ENCODE results near the gene ENTPD2. TPM values are rescaled to one million over a fixed set of nuclear protein-coding genes. Genes with fewer than 3 reads are reported as not detected.

The ENTPD2 gene
- total RNA-seq, 6 donors from 2014 or later, result 0.34 to 0.98 (median 0.55) TPM; not detected in 2

DNA sequence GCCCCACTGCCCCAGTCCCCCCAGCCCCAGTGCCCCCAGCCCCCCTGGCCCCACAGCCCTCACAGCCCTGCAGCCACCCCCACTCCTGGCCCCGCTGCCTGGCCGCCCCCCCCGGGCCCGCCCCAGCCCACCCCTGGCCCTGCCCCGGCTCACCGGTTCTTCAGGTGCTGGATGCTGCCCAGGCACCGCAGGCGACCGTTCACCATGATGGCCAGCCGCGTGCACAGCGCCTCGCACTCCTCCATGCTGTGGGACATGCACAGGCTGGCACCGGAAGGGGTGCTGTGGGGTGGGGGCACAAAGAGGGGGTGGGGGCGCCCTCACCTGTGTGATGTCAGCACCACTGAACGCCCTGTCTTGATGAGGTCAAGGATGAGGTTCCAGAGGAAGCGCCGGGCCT lies 44.6 kb downstream of the ENTPD2 start:
- Histone ChIP-seq H3K27ac (no peak overlapping the region), H3K4me1 (peaks cover 0 to 10% (median 9%) of the 10 kb centered on the region in 4 donors), H3K9me3 (no peaks in the 10 kb centered on the region), H3K27me3 (no peaks in the 10 kb centered on the region), H3K4me3 (no peak overlapping the region), H3K36me3 (peaks cover 0 to 46% (median 25%) of the 10 kb centered on the region in 4 donors)
- ATAC-seq (ENCODE audit: low FRiP score in 2 of 2) (no peak), DNase-seq (peak in 1 of 2 donors; percentile 62)
- 90% methylated on average over 3 of the region's 18 CpGs; no CpG with 5 or more reads in 1 of the 2 donors for WGBS, 2 donors
- TF ChIP-seq, protein P1, sequence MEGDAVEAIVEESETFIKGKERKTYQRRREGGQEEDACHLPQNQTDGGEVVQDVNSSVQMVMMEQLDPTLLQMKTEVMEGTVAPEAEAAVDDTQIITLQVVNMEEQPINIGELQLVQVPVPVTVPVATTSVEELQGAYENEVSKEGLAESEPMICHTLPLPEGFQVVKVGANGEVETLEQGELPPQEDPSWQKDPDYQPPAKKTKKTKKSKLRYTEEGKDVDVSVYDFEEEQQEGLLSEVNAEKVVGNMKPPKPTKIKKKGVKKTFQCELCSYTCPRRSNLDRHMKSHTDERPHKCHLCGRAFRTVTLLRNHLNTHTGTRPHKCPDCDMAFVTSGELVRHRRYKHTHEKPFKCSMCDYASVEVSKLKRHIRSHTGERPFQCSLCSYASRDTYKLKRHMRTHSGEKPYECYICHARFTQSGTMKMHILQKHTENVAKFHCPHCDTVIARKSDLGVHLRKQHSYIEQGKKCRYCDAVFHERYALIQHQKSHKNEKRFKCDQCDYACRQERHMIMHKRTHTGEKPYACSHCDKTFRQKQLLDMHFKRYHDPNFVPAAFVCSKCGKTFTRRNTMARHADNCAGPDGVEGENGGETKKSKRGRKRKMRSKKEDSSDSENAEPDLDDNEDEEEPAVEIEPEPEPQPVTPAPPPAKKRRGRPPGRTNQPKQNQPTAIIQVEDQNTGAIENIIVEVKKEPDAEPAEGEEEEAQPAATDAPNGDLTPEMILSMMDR (IDR thresholded peaks at IDR 0.05), result no peak
- TF ChIP-seq POLR2AphosphoS5 (IDR thresholded peaks at IDR 0.05) (no peak), POLR2A (IDR thresholded peaks at IDR 0.05) (no peak), EP300 (IDR thresholded peaks at IDR 0.05) (no peak)

DNA sequence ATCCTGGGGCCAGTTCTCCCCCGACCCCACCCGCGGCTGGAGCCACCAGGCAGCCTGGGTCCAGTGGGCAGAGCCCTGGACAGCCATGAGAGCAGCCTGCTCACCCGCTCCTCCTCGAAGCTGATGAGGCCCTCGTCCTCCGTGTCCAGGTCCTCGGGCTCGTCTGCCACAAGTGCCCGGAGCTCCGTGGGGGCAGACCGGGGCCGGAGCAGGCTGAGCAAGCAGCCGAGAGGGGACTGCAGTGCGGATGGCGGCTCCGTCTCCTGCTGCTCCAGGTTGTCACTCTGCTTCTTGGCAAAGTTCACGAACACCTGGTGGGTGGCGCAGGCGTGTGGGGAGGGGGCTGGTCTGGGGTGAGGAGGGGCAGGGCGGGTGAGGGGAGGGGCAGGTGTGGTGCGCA lies 45.5 kb downstream of the ENTPD2 start:
- Histone ChIP-seq H3K9me3 (no peaks in the 10 kb centered on the region), H3K4me3 (no peak overlapping the region), H3K27ac (no peak overlapping the region), H3K27me3 (no peaks in the 10 kb centered on the region), H3K4me1 (peaks cover 0 to 10% (median 9%) of the 10 kb centered on the region in 4 donors), H3K36me3 (peaks cover 0 to 39% (median 22%) of the 10 kb centered on the region in 4 donors)
- TF ChIP-seq, protein P1 (IDR thresholded peaks at IDR 0.05), result no peak
- TF ChIP-seq EP300 (IDR thresholded peaks at IDR 0.05), result no peak
- no peak for TF ChIP-seq POLR2AphosphoS5 (IDR thresholded peaks at IDR 0.05)
- no peak for TF ChIP-seq POLR2A (IDR thresholded peaks at IDR 0.05)
- DNase-seq (peak in 1 of 2 donors; percentile 75), ATAC-seq (ENCODE audit: low FRiP score in 2 of 2) (peak in 1 of 2 donors; percentile 4)
- WGBS, 2 donors, result 84 to 90% methylated on average over 14 to 21 of the region's 22 CpGs

DNA sequence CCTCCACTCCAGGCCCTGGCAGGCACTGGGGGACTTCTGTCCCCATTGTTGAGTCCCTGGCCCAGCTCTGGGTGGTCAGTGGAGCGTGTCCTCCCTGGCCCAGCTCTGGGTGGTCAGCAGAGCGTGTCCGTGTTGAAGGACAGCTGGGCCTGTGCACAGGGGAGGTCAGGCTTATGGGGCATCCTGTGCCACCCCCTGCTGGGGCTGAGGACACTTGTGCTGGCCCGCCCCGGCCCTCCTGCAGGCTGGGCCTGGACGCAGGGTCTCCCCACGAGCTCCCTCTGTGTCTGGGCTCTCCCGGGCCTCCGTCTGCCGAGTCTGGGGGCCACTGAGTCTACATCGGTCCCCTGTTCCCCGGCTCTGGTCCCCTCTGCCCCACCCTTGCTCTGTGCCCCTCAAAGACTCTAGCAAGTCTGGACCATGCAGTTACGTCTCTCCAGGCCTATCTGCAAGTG lies 46.0 kb downstream of the ENTPD2 start:
- peaks cover 0 to 10% (median 9%) of the 10 kb centered on the region in 4 donors for H3K4me1 ChIP-seq
- H3K9me3 ChIP-seq, result no peaks in the 10 kb centered on the region
- H3K27me3 ChIP-seq, result no peaks in the 10 kb centered on the region
- DNase-seq (peak in 1 of 2 donors; percentile 72), ATAC-seq (ENCODE audit: low FRiP score in 2 of 2) (no peak)
- peaks cover 0 to 34% (median 21%) of the 10 kb centered on the region in 4 donors for H3K36me3 ChIP-seq
- TF ChIP-seq EP300 (IDR thresholded peaks at IDR 0.05) (no peak), POLR2A (IDR thresholded peaks at IDR 0.05) (no peak), POLR2AphosphoS5 (IDR thresholded peaks at IDR 0.05) (no peak)
- TF ChIP-seq, protein P1 (IDR thresholded peaks at IDR 0.05), result no peak
- H3K27ac ChIP-seq, result no peak overlapping the region
- H3K4me3 ChIP-seq, result no peak overlapping the region
- 80 to 92% methylated on average over 1 to 13 of the region's 13 CpGs for WGBS, 2 donors

DNA sequence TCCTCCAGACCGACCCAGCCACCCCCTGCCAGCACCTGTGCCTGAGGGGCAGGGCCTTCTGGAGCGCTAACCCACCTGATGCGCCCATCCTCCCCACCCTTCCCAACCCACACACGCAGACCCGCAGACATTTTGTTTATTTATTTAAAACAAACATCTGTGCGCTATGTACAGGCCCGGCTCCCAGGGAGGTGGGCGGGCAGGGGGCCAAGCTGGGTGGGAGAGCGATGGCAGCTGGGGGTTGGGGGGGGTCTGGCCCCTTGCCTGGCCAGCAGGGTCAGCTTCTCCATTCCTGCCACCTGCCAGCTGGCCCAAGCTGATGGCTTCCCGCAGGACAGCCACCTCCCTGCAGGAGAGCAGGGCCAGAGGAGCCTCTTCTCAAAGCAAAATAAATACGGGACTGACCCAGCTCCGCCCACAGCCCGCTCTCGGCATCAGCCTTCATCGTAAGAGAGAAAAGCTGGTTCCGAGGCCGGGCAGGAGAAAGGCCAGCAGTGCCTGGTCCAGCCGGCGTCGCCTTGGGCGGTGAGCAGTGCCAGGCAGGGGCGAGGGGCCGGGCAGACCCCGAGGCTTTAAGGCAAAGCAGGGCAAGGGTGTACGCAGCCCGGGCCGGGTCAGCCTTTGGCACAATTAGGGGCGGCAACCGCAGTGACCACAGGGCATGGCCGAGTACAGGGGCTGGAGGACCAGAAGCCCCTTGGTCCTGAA lies 46.6 kb downstream of the ENTPD2 start:
- H3K36me3 ChIP-seq, result peaks cover 0 to 28% (median 16%) of the 10 kb centered on the region in 4 donors
- no peaks in the 10 kb centered on the region for H3K9me3 ChIP-seq
- no peak overlapping the region for H3K4me3 ChIP-seq
- ATAC-seq (ENCODE audit: low FRiP score in 2 of 2) (peak in 1 of 2 donors; percentile 32), DNase-seq (peak in 1 of 2 donors; percentile 78)
- WGBS, 2 donors, result 69 to 72% methylated on average over 17 to 30 of the region's 30 CpGs
- peaks cover 0 to 10% (median 9%) of the 10 kb centered on the region in 4 donors for H3K4me1 ChIP-seq
- H3K27ac ChIP-seq, result no peak overlapping the region
- no peaks in the 10 kb centered on the region for H3K27me3 ChIP-seq
- TF ChIP-seq EP300 (IDR thresholded peaks at IDR 0.05), result no peak

DNA sequence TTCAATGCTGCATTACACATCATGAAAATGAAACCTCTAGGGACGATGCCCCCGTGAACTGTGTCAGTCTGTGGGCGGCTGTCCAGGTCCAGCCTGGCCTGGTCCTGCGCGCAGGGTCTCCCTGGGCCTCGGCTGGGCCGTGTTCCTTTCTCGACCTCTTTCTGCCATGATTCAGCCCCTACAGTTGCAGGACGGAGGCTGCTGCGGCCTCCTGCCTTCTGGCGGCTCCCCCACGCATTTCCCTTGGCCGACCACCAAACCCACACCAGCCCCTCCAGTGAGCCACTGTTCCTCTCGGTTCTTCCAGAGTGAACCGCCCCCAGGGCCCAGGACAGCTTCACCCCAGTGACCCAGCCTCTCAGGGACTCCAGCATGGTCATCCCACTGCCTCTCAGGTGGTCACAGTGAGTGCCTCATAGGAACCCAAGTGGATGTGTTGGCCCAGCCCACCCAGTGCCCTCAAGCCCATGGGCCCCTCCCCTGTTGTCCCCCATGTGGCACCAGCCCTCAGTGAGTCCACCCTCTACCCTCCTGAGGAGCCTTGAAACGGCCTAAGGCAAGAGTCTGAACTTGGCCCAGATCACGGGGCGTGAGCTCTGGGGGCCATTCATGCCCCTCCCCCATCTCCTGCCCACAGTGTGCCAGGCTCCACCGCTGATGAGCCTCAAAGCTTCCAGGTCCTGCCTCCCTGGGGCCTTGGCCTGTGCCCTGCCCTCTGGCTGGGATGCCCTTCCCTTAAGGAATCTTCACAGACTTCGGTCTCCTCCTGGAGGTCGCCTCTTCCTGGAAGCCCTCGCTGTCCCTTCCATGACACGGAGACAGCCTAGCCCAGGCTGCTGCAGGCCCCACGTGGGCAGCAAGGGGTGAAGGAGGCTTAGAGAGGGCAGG lies 47.5 kb downstream of the ENTPD2 start:
- TF ChIP-seq, protein P1 (IDR thresholded peaks at IDR 0.05), result no peak
- TF ChIP-seq EP300 (IDR thresholded peaks at IDR 0.05), result no peak
- no peak for TF ChIP-seq POLR2A (IDR thresholded peaks at IDR 0.05)
- TF ChIP-seq POLR2AphosphoS5 (IDR thresholded peaks at IDR 0.05), result no peak
- no peak overlapping the region for H3K27ac ChIP-seq
- H3K9me3 ChIP-seq, result no peaks in the 10 kb centered on the region
- H3K4me3 ChIP-seq, result no peak overlapping the region
- DNase-seq, result peak in 1 of 2 donors; percentile 61
- H3K4me1 ChIP-seq, result peaks cover 0 to 10% (median 9%) of the 10 kb centered on the region in 4 donors
- ATAC-seq (ENCODE audit: low FRiP score in 2 of 2), result peak in 1 of 2 donors; percentile 16
- WGBS, 2 donors, result 78 to 81% methylated on average over 18 to 24 of the region's 24 CpGs
- no peaks in the 10 kb centered on the region for H3K27me3 ChIP-seq
- H3K36me3 ChIP-seq, result peaks cover 0 to 21% (median 12%) of the 10 kb centered on the region in 4 donors

All from upper lobe of left lung (tissue), 6 donors.